Stimulated activated CD8-positive, alpha-beta memory T cell treated with anti-CD3 and anti-CD28 coated beads, Interleukin-2, amount 100 ng/mL, for 1 hour (primary cell): Measurements from ENCODE around the gene EIF1AD.
"Not testable (repeated sequence)": the region's sequence is repeated elsewhere in the genome, so short reads cannot be mapped to it uniquely, and the experiment has no call there.

ENCODE experiments used
- DNase-seq, 2 donors: peaks; one replicate each; pipeline ENCODE4 v3.0.0-alpha.2; 2020; ENCODE audit warnings: low read depth in 2 of 2

The EIF1AD gene

GRCh38 chr11:65968600-65969482, 33.1 kb downstream of the EIF1AD start:
- no peak for DNase-seq

- no peak for DNase-seq
Observed at GRCh38 chr11:65967329-65967934, 34.5 kb downstream of the EIF1AD start.

GRCh38 chr11:65965986-65966762, 35.8 kb downstream of the EIF1AD start:
- no peak for DNase-seq

- no peak for DNase-seq
Observed at GRCh38 chr11:65964906-65965305, 37.1 kb downstream of the EIF1AD start.

GRCh38 chr11:65962141-65962564, 39.8 kb downstream of the EIF1AD start:
- DNase-seq = no peak

GRCh38 chr11:65961267-65962140, 40.5 kb downstream of the EIF1AD start, which contains the start of gene SART1:
Gene SART1, plus strand, starts transcription at chr11:65961734. Its CDS starts 47 bp downstream, at chr11:65961781.
- peak; percentile 91 to 93 for DNase-seq

- no peak for DNase-seq
Observed at GRCh38 chr11:65960824-65961266, 41.1 kb downstream of the EIF1AD start.

- DNase-seq = no peak
Observed at GRCh38 chr11:65958774-65959420, 43.1 kb downstream of the EIF1AD start.

GRCh38 chr11:65958291-65958690, 43.7 kb downstream of the EIF1AD start:
- no peak for DNase-seq

GRCh38 chr11:65954771-65955170, 47.2 kb downstream of the EIF1AD start:
- DNase-seq = no peak

- no peak for DNase-seq
Observed at GRCh38 chr11:65953471-65953870, 48.5 kb downstream of the EIF1AD start.

- no peak for DNase-seq
Observed at GRCh38 chr11:65952052-65952521, 49.9 kb downstream of the EIF1AD start.

GRCh38 chr11:65951641-65952040, 50.3 kb downstream of the EIF1AD start:
- not testable (repeated sequence) for DNase-seq

- not testable (repeated sequence) for DNase-seq
Observed at GRCh38 chr11:65950711-65951110, 51.2 kb downstream of the EIF1AD start.

GRCh38 chr11:65947603-65948125, 54.3 kb downstream of the EIF1AD start:
- no peak for DNase-seq

- no peak for DNase-seq
Observed at GRCh38 chr11:65947133-65947532, 54.8 kb downstream of the EIF1AD start.

GRCh38 chr11:65946655-65947054, 55.3 kb downstream of the EIF1AD start:
- no peak for DNase-seq
